ENCODE results near the gene B9D1.

DNA sequence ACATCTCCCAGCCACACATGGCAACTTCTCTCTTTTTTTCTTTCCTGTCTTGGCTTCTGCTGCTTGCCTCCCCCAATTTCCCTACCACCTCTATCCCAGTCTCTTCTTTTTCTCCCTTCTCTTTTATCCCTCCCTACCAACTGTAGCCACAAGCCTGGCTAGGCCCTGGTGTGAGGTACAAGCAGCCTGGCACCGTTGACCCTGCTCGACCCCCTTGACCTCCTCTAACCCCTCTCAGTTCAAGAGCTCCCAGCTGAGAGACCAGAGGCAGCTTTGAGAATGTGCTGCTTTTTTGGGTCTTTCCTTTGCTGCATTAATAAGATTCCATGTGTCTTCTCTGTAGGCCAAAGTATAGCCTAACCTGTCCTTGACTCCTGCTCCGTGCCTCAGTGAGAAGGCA is 32.3 kb downstream of the B9D1 start:
- no peak for TF ChIP-seq YY1 (IDR thresholded peaks at IDR 0.05; ENCODE audit: low read depth)
- no peak for TF ChIP-seq TAF1 (IDR thresholded peaks at IDR 0.05; ENCODE audit: low read depth)
- TF ChIP-seq, protein P1, sequence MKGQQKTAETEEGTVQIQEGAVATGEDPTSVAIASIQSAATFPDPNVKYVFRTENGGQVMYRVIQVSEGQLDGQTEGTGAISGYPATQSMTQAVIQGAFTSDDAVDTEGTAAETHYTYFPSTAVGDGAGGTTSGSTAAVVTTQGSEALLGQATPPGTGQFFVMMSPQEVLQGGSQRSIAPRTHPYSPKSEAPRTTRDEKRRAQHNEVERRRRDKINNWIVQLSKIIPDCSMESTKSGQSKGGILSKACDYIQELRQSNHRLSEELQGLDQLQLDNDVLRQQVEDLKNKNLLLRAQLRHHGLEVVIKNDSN (IDR thresholded peaks at IDR 0.05): no peak
- no peak for TF ChIP-seq MAX (IDR thresholded peaks at IDR 0.05)
- no peak for TF ChIP-seq NFIC (IDR thresholded peaks at IDR 0.05)
- TF ChIP-seq EP300 (IDR thresholded peaks at IDR 0.05; ENCODE audit: borderline replicate concordance): no peak
- no peak for TF ChIP-seq EGR1 (IDR thresholded peaks at IDR 0.05)
